ENCODE data around the gene AKAP1.

The AKAP1 gene

GRCh38 chr17:57084802-57085447 is at the start of gene AKAP1:
Gene AKAP1 (plus strand): TSS chr17:57085246. CDS start chr17:57105465, 20,219 bp downstream.
- DNase-seq, result peak; percentile 97

- DNase-seq, result no peak
Measured at GRCh38 chr17:57035971-57036481, 49.0 kb upstream of the AKAP1 start.

- DNase-seq, result no peak
Measured at GRCh38 chr17:57037411-57037810, 47.6 kb upstream of the AKAP1 start.

GRCh38 chr17:57038486-57038885 is 46.6 kb upstream of the AKAP1 start:
- DNase-seq, result no peak

GRCh38 chr17:57040571-57040970 is 44.5 kb upstream of the AKAP1 start:
- DNase-seq, result no peak

GRCh38 chr17:57043276-57043675 is 41.8 kb upstream of the AKAP1 start:
- DNase-seq, result no peak

GRCh38 chr17:57044976-57045867 is 39.8 kb upstream of the AKAP1 start:
- DNase-seq, result no peak

- DNase-seq, result no peak
Measured at GRCh38 chr17:57045868-57046704, 39.0 kb upstream of the AKAP1 start.

- DNase-seq, result no peak
Measured at GRCh38 chr17:57046749-57047148, 38.3 kb upstream of the AKAP1 start.

- no peak for DNase-seq
Measured at GRCh38 chr17:57048096-57048495, 37.0 kb upstream of the AKAP1 start.

- DNase-seq, result peak; percentile 20
Measured at GRCh38 chr17:57050306-57050705, 34.7 kb upstream of the AKAP1 start.

- DNase-seq, result no peak
Measured at GRCh38 chr17:57051886-57052361, 33.1 kb upstream of the AKAP1 start.

- no peak for DNase-seq
Measured at GRCh38 chr17:57062865-57063264, 22.2 kb upstream of the AKAP1 start.

GRCh38 chr17:57067162-57067561 is 17.9 kb upstream of the AKAP1 start:
- DNase-seq, result no peak

- DNase-seq, result no peak
Measured at GRCh38 chr17:57067781-57068180, 17.3 kb upstream of the AKAP1 start.

GRCh38 chr17:57068222-57068658 is 16.8 kb upstream of the AKAP1 start:
- DNase-seq, result peak; percentile 54

- no peak for DNase-seq
Measured at GRCh38 chr17:57068707-57069106, 16.3 kb upstream of the AKAP1 start.

- DNase-seq, result no peak
Measured at GRCh38 chr17:57071991-57072944, 12.8 kb upstream of the AKAP1 start.

GRCh38 chr17:57073626-57074025 is 11.4 kb upstream of the AKAP1 start:
- no peak for DNase-seq

GRCh38 chr17:57075193-57075592 is 9.9 kb upstream of the AKAP1 start:
- no peak for DNase-seq

GRCh38 chr17:57075785-57076184 is 9.3 kb upstream of the AKAP1 start:
- DNase-seq, result no peak

GRCh38 chr17:57077000-57077399 is 8.0 kb upstream of the AKAP1 start:
- DNase-seq, result no peak

Data from OCI-M1 (cell line).